ENCODE data around the gene PSRC1. TPM values are rescaled to one million over a fixed set of nuclear protein-coding genes. Genes with fewer than 3 reads are reported as not detected.

PSRC1 gene
- total and polyA plus RNA-seq, 4 donors: 1.3 to 7.8 (median 3.2) TPM

DNA sequence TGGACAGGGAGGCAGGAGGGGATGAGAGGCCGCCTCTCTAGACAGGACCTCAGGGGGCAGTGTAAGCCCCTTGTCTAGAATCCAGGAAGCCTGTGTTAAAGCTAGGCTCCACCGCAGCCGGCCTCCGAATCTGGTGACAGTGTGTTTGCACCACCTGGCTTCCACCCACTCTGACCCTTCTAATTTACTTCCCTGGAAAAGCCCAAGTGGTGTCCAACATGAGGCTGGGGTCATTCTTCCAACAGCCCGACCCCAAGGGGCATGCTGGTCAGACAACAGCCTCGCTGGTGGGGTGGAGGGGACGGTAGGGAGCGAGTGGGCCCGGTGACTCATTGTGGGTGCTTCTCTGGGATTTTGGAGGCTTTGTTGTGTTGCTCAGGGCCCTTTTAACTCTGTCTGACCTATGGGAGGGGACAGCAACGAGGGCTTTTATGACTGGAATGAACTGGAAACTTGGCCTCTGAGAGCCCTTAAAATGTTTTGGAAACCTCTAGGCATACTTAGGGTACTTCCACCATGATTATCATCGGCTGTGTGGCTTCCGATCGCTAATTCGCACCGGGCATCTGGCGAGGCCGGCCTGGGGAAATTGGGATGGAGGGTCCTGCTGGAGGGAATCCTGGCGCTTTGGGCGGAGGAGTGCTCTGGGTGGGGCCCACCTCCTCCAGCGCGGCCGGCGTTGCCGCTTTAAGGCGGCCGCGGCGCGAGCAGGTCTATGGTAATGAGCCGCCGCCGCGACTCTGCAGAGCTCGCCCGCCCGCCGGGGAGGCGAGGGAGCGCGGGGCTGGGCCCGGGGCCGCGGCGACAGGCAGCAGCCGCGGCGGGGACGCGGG lies 33.9 kb downstream of the PSRC1 start, which contains the start of gene CELSR2:
Gene CELSR2 (plus strand): TSS at position 743 of the 833 bp plus-strand sequence. CDS start 541 bp downstream, outside the sequence.
- H3K4me3 ChIP-seq (ENCODE audit: low read length in 2 of 2): peak within 1 kb of the TSS; percentile 58 to 66
- 12 to 18% methylated on average over 33 to 49 of the region's 49 CpGs for WGBS, 2 donors
- DNase-seq (peak; percentile 76 to 86), ATAC-seq (ENCODE audit: low FRiP score) (peak; percentile 64)
- no peaks in the 10 kb centered on the region for H3K36me3 ChIP-seq (ENCODE audit: control insufficient read depth in 1 of 2, insufficient read depth in 2 of 2, low read length in 1 of 2)
- H3K27ac ChIP-seq (ENCODE audit: low read depth in 1 of 2, low read length in 2 of 2): no peak within 1 kb of the TSS
- intact Hi-C loops (cut with DNase I): no loop called here
- H3K27me3 ChIP-seq (ENCODE audit: control insufficient read depth in 1 of 2, insufficient read depth in 2 of 2, low read length in 1 of 2): no peaks in the 10 kb centered on the region
- no peaks in the 10 kb centered on the region for H3K9me3 ChIP-seq (ENCODE audit: control insufficient read depth, low read length)
- peaks cover 0 to 1% of the 10 kb centered on the region in 2 donors for H3K4me1 ChIP-seq (ENCODE audit: control insufficient read depth in 1 of 2, insufficient read depth in 2 of 2, low read length in 2 of 2)

DNA sequence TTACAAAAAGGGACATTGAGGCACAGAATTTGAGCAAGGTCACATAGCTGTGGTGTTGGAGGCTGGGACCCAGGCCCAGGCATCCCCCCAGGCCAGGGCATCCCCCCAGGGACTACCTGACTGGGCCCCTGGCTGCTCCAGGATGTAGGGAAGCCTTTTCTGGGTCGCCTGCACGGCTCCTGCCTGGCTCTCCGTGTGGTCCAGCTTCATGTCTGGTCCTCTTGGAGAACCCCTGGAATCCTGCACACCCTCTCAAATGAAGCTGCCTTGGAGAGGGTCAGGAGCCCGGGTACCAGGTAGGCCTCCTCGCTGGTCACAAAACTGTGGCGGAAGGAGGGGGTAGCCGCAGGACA lies 34.5 kb downstream of the PSRC1 start:
- Histone ChIP-seq H3K4me3 (ENCODE audit: low read length in 2 of 2) (no peak overlapping the region), H3K4me1 (ENCODE audit: control insufficient read depth in 1 of 2, insufficient read depth in 2 of 2, low read length in 2 of 2) (no peaks in the 10 kb centered on the region), H3K27me3 (ENCODE audit: control insufficient read depth in 1 of 2, insufficient read depth in 2 of 2, low read length in 1 of 2) (no peaks in the 10 kb centered on the region), H3K27ac (ENCODE audit: low read depth in 1 of 2, low read length in 2 of 2) (no peak overlapping the region), H3K9me3 (ENCODE audit: control insufficient read depth, low read length) (no peaks in the 10 kb centered on the region), H3K36me3 (ENCODE audit: control insufficient read depth in 1 of 2, insufficient read depth in 2 of 2, low read length in 1 of 2) (no peaks in the 10 kb centered on the region)
- ATAC-seq (ENCODE audit: low FRiP score): no peak
- intact Hi-C loops (cut with DNase I): no loop called here
- 95% methylated on average over 7 of the region's 7 CpGs for WGBS, 2 donors
- DNase-seq: no peak

DNA sequence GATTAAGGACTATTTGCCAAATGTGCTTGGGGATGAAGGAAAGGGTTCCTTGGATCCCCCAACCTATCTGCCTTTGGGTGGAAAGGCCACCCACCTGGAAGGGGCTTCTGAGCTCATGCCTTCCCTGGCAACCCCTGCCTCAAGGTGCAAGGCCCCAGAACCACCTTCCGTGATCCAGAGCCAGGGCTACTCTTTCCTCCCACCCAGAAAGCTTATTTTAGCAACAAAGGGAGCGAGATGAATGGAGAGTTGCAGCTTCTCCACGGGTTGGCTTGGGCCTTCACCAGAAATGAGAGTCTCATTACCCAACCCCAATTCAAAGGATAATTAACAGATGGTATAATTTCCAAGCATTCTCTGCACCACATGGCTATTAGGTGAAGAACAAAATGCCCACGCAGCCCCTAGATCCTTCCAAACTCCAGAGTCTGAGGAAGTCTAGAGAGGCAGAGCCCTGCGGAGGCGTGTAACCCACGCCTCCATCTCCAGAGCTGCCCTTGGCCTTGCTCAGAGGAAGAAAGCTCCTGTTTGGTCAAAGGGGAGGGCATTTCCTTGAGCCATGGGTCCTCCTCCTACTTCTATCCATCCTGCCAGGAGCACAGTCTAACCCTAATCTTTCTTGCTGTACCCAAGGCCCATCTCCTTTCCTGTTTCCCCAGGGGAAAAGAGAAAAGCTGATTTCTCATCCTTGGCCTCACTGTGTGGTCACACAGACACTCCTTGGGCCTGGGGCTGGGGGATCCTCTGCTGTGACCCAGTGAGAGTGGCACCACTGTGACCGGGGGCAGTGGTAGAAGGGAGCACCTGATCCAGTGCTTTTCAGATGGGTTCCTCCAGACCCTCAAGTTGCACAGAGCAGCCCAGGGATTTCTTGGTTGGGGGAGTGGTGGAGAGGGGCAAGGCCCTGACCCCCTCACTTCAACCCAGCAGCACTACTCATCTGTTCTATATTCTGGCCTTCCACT lies 35.3 kb downstream of the PSRC1 start:
- no peak for ATAC-seq (ENCODE audit: low FRiP score)
- 93 to 94% methylated on average over 8 of the region's 8 CpGs for WGBS, 2 donors
- no peak for DNase-seq

DNA sequence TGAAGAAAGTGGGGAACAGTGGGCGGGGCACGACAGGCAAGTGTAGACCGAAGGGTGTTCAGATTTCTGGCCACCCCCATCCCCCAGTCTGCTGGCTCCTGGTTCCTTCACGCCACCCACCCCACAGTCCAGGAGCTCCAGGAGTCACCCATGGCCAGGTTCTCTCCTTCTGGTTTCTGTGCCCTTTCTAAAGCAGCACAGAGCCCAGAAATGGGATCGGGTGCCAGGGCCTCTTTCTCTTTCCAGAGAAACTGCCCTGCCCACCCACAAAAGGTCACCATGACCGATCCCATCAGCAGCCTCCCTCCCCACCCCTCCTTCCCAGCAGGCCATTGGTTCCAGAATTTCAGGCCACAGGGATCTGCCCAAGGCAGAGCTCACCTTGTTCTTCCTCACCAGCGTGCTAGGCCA lies 36.8 kb downstream of the PSRC1 start:
- Histone ChIP-seq H3K4me1 (ENCODE audit: control insufficient read depth in 1 of 2, insufficient read depth in 2 of 2, low read length in 2 of 2) (no peaks in the 10 kb centered on the region), H3K9me3 (ENCODE audit: control insufficient read depth, low read length) (no peaks in the 10 kb centered on the region), H3K4me3 (ENCODE audit: low read length in 2 of 2) (no peak overlapping the region), H3K27ac (ENCODE audit: low read depth in 1 of 2, low read length in 2 of 2) (no peak overlapping the region), H3K27me3 (ENCODE audit: control insufficient read depth in 1 of 2, insufficient read depth in 2 of 2, low read length in 1 of 2) (no peaks in the 10 kb centered on the region), H3K36me3 (ENCODE audit: control insufficient read depth in 1 of 2, insufficient read depth in 2 of 2, low read length in 1 of 2) (no peaks in the 10 kb centered on the region)
- DNase-seq (no peak), ATAC-seq (ENCODE audit: low FRiP score) (no peak)
- intact Hi-C loops (cut with DNase I): no loop called here
- 84 to 86% methylated on average over 7 of the region's 7 CpGs for WGBS, 2 donors

More for the DNA sequence above, 35.3 kb downstream of the PSRC1 start:
- Histone ChIP-seq H3K4me3 (ENCODE audit: low read length in 2 of 2) (no peak overlapping the region), H3K27me3 (ENCODE audit: control insufficient read depth in 1 of 2, insufficient read depth in 2 of 2, low read length in 1 of 2) (no peaks in the 10 kb centered on the region), H3K9me3 (ENCODE audit: control insufficient read depth, low read length) (no peaks in the 10 kb centered on the region), H3K36me3 (ENCODE audit: control insufficient read depth in 1 of 2, insufficient read depth in 2 of 2, low read length in 1 of 2) (no peaks in the 10 kb centered on the region), H3K27ac (ENCODE audit: low read depth in 1 of 2, low read length in 2 of 2) (no peak overlapping the region), H3K4me1 (ENCODE audit: control insufficient read depth in 1 of 2, insufficient read depth in 2 of 2, low read length in 2 of 2) (no peaks in the 10 kb centered on the region)
- intact Hi-C loops (cut with DNase I): no loop called here

DNA sequence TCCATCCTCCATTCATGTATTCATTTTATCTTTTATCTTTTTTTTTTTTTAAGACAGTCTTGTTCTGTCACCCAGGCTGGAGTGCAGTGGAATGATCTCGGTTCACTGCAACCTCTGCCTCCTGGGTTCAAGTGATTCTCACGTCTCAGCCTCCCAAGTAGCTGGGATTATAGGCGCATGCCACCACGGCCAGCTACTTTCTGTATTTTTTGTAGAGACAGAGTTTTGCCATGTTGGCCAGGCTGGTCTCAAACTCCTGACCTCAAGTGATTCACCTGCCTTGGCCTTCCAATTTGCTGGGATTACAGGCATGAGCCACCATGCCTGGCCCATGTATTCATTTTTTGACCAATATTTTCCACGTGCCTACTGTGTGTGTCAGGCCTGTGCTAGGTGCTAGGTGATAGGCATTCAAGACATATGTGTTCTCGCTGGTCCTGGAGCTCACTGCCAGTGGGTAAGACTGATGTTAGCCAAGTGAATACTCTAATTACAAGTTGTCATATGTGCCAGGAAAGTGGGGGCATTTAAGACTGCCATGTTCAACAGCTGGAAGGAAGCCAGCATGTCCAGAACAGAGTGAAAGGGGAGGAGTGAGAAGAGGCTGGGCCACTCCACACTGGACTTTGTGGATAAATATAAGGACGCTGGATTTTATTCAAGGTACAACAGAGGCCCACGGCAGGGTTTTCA lies 38.9 kb downstream of the PSRC1 start:
- DNase-seq (no peak), ATAC-seq (ENCODE audit: low FRiP score) (no peak)
- Histone ChIP-seq H3K27ac (ENCODE audit: low read depth in 1 of 2, low read length in 2 of 2) (no peak overlapping the region), H3K4me1 (ENCODE audit: control insufficient read depth in 1 of 2, insufficient read depth in 2 of 2, low read length in 2 of 2) (no peaks in the 10 kb centered on the region), H3K9me3 (ENCODE audit: control insufficient read depth, low read length) (no peaks in the 10 kb centered on the region), H3K27me3 (ENCODE audit: control insufficient read depth in 1 of 2, insufficient read depth in 2 of 2, low read length in 1 of 2) (no peaks in the 10 kb centered on the region), H3K36me3 (ENCODE audit: control insufficient read depth in 1 of 2, insufficient read depth in 2 of 2, low read length in 1 of 2) (no peaks in the 10 kb centered on the region), H3K4me3 (ENCODE audit: low read length in 2 of 2) (no peak overlapping the region)
- intact Hi-C loops (cut with DNase I): no loop called here
- WGBS, 2 donors: 73 to 78% methylated on average over 8 of the region's 8 CpGs

DNA sequence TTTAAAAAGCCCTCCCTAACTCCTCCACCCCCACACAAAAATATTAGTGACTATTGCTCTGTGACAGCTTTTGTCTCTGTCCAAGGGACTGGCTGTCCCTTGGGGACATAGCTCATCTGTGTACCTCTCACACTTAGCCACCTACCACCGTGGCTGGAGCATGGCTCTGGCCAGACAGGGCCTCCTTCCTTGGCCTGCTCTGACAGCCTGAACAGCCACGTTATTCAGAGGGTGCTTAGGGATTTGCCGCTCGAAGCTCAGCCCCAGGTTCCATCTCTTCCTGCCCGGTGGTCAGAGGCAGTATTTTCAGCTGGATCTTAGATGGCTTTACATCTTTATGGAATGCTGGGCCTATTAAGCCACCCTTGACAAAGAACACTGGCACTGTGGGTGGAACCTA lies 39.7 kb downstream of the PSRC1 start:
- intact Hi-C loops (cut with DNase I): no loop called here
- no peak overlapping the region for H3K27ac ChIP-seq (ENCODE audit: low read depth in 1 of 2, low read length in 2 of 2)
- no peak for DNase-seq
- no peaks in the 10 kb centered on the region for H3K4me1 ChIP-seq (ENCODE audit: control insufficient read depth in 1 of 2, insufficient read depth in 2 of 2, low read length in 2 of 2)
- H3K27me3 ChIP-seq (ENCODE audit: control insufficient read depth in 1 of 2, insufficient read depth in 2 of 2, low read length in 1 of 2): no peaks in the 10 kb centered on the region
- H3K36me3 ChIP-seq (ENCODE audit: control insufficient read depth in 1 of 2, insufficient read depth in 2 of 2, low read length in 1 of 2): no peaks in the 10 kb centered on the region
- 68 to 69% methylated on average over 5 of the region's 5 CpGs for WGBS, 2 donors
- no peak overlapping the region for H3K4me3 ChIP-seq (ENCODE audit: low read length in 2 of 2)
- H3K9me3 ChIP-seq (ENCODE audit: control insufficient read depth, low read length): no peaks in the 10 kb centered on the region
- ATAC-seq (ENCODE audit: low FRiP score): no peak

DNA sequence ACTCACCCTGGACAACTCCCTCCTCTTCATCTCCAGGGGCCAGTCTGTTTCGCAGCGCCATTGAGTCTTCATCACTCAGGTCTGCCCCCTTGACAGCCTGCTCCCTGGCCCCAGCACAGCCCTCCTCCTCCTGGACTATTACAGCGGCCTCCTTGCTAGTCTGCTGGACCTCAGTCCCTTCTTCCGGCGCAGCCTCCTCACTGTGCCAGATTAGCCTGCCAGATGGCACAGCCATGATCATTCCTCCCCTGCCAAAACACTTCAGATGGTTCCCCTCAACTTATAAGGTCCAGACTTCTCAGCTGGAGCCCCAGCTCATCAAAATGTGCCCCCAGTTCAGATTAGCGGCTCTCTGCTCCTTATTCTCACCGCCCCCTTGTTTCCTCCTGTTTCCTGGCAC lies 40.6 kb downstream of the PSRC1 start:
- DNase-seq (no peak), ATAC-seq (ENCODE audit: low FRiP score) (no peak)
- H3K36me3 ChIP-seq (ENCODE audit: control insufficient read depth in 1 of 2, insufficient read depth in 2 of 2, low read length in 1 of 2): no peaks in the 10 kb centered on the region
- intact Hi-C loops (cut with DNase I): no loop called here
- no peaks in the 10 kb centered on the region for H3K9me3 ChIP-seq (ENCODE audit: control insufficient read depth, low read length)
- no peaks in the 10 kb centered on the region for H3K4me1 ChIP-seq (ENCODE audit: control insufficient read depth in 1 of 2, insufficient read depth in 2 of 2, low read length in 2 of 2)
- no peak overlapping the region for H3K4me3 ChIP-seq (ENCODE audit: low read length in 2 of 2)
- 12 to 20% methylated on average over 7 of the region's 7 CpGs for WGBS, 2 donors
- no peak overlapping the region for H3K27ac ChIP-seq (ENCODE audit: low read depth in 1 of 2, low read length in 2 of 2)
- H3K27me3 ChIP-seq (ENCODE audit: control insufficient read depth in 1 of 2, insufficient read depth in 2 of 2, low read length in 1 of 2): no peaks in the 10 kb centered on the region

DNA sequence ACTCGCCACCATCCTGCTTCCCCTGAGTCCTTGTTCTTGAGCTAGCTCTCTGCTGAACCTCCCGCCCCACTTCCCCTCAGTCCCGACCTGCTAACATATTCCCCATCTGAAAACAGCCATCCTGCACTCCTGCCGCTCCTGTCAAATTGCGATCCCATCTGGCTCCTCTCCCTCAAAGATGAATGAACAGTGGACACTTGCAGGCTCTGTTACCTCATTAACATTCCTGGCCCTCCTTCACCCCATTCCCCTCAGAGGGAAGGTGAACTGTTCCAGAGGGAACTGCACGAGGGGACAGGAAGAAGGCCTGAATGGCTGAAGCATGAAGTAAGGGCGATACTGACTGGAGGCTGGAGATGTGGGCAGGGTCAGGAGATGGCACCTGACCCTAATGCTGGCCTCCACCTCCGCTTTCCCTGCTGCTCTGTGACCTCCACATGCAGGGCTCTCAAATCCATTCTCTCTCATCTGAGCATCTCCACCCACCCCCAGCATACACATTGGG lies 41.1 kb downstream of the PSRC1 start:
- no peaks in the 10 kb centered on the region for H3K36me3 ChIP-seq (ENCODE audit: control insufficient read depth in 1 of 2, insufficient read depth in 2 of 2, low read length in 1 of 2)
- H3K9me3 ChIP-seq (ENCODE audit: control insufficient read depth, low read length): no peaks in the 10 kb centered on the region
- DNase-seq (no peak), ATAC-seq (ENCODE audit: low FRiP score) (no peak)
- H3K27me3 ChIP-seq (ENCODE audit: control insufficient read depth in 1 of 2, insufficient read depth in 2 of 2, low read length in 1 of 2): no peaks in the 10 kb centered on the region
- intact Hi-C loops (cut with DNase I): no loop called here
- no peak overlapping the region for H3K27ac ChIP-seq (ENCODE audit: low read depth in 1 of 2, low read length in 2 of 2)
- H3K4me1 ChIP-seq (ENCODE audit: control insufficient read depth in 1 of 2, insufficient read depth in 2 of 2, low read length in 2 of 2): no peaks in the 10 kb centered on the region
- no peak overlapping the region for H3K4me3 ChIP-seq (ENCODE audit: low read length in 2 of 2)
- WGBS, 2 donors: 20 to 26% methylated on average over 8 of the region's 8 CpGs

Data from aorta (tissue), 5 donors.